ENCODE data around the gene DNAJC10.
"Not testable (repeated sequence)": the region's sequence is repeated elsewhere in the genome, so short reads cannot be mapped to it uniquely, and the experiment has no call there.

The DNAJC10 gene

GRCh38 chr2:182715892-182716649 is at the start of gene DNAJC10:
DNAJC10 (plus strand) TSS chr2:182716257; CDS start chr2:182718087, 1,830 bp downstream.
- peak; percentile 57 for DNase-seq

- no peak for DNase-seq
Measured at GRCh38 chr2:182666674-182667314, 49.3 kb upstream of the DNAJC10 start.

- no peak for DNase-seq
Measured at GRCh38 chr2:182667315-182667695, 48.8 kb upstream of the DNAJC10 start.

GRCh38 chr2:182668671-182669070 is 47.4 kb upstream of the DNAJC10 start:
- peak; percentile 3 for DNase-seq

GRCh38 chr2:182672466-182673165 is 43.4 kb upstream of the DNAJC10 start:
- DNase-seq = no peak

GRCh38 chr2:182680837-182681236 is 35.2 kb upstream of the DNAJC10 start:
- DNase-seq = no peak

GRCh38 chr2:182682210-182682609 is 33.8 kb upstream of the DNAJC10 start:
- no peak for DNase-seq

GRCh38 chr2:182685559-182685958 is 30.5 kb upstream of the DNAJC10 start:
- DNase-seq = no peak

GRCh38 chr2:182686763-182687162 is 29.3 kb upstream of the DNAJC10 start:
- DNase-seq = not testable (repeated sequence)

- no peak for DNase-seq
Measured at GRCh38 chr2:182694189-182694588, 21.9 kb upstream of the DNAJC10 start.

GRCh38 chr2:182695776-182696175 is 20.3 kb upstream of the DNAJC10 start:
- no peak for DNase-seq

GRCh38 chr2:182698671-182699070 is 17.4 kb upstream of the DNAJC10 start:
- DNase-seq = no peak

GRCh38 chr2:182705761-182706160 is 10.3 kb upstream of the DNAJC10 start:
- DNase-seq = no peak

GRCh38 chr2:182706751-182707150 is 9.3 kb upstream of the DNAJC10 start:
- no peak for DNase-seq

- no peak for DNase-seq
Measured at GRCh38 chr2:182713601-182714000, 2.5 kb upstream of the DNAJC10 start.

GRCh38 chr2:182715121-182715891 is 751 bp upstream of the DNAJC10 start:
- no peak for DNase-seq

- DNase-seq = no peak
Measured at GRCh38 chr2:182716650-182716979, 558 bp downstream of the DNAJC10 start.

GRCh38 chr2:182717416-182717815 is 1.4 kb downstream of the DNAJC10 start:
- no peak for DNase-seq

GRCh38 chr2:182717816-182718215 is 1.8 kb downstream of the DNAJC10 start:
- no peak for DNase-seq

- DNase-seq = no peak
Measured at GRCh38 chr2:182718459-182718858, 2.4 kb downstream of the DNAJC10 start.

GRCh38 chr2:182719116-182719515 is 3.1 kb downstream of the DNAJC10 start:
- DNase-seq = not testable (repeated sequence)

- DNase-seq = no peak
Measured at GRCh38 chr2:182724656-182725055, 8.6 kb downstream of the DNAJC10 start.

GRCh38 chr2:182726473-182726872 is 10.4 kb downstream of the DNAJC10 start:
- DNase-seq = no peak

Data from NCI-H524 treated with DMSO at 0.1 percent for 48 hours (cell line).